ENCODE measurements around the gene ACSS3. TPM values are rescaled to one million over a fixed set of nuclear protein-coding genes. Genes with fewer than 3 reads are reported as not detected.

ACSS3 gene
- polyA plus RNA-seq, 1 donor: 6.0 TPM

GRCh38 chr12:81252228-81252627 lies 174.3 kb downstream of the ACSS3 start:
- WGBS (ENCODE audit: insufficient coverage, low lambda C conversion rate): no CpG with 5 or more reads among the region's 3 CpGs
- H3K9me3 ChIP-seq (ENCODE audit: control insufficient read depth, low read depth, low read length): no peaks in the 10 kb centered on the region
- H3K27me3 ChIP-seq (ENCODE audit: control insufficient read depth, insufficient read depth, low read length): no peaks in the 10 kb centered on the region
- no peak overlapping the region for H3K4me3 ChIP-seq (ENCODE audit: low read length)
- no peaks in the 10 kb centered on the region for H3K4me1 ChIP-seq (ENCODE audit: control insufficient read depth, insufficient read depth, low read length)
- H3K27ac ChIP-seq (ENCODE audit: low read length): no peak overlapping the region
- DNase-seq: no peak
- H3K36me3 ChIP-seq (ENCODE audit: control insufficient read depth, insufficient read depth, low read length): no peaks in the 10 kb centered on the region

DNA sequence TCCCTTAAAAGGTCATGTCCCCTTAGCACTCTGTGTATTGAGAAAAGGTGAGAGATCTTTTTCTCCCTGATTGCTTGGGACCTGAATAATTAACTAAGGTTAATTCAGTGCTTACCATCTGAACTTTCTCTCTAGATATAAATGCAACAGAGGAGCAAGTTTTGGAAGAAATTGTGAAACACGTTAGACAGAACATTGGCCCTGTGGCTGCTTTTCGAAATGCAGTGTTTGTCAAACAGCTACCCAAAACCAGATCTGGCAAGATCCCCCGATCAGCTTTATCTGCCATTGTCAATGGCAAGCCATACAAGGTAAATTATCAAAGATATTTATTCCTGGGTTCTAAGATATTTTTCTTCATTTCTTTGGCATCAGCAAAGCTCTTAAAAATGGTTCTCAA lies 175.5 kb downstream of the ACSS3 start:
- Histone ChIP-seq H3K4me1 (ENCODE audit: control insufficient read depth, insufficient read depth, low read length) (no peaks in the 10 kb centered on the region), H3K27me3 (ENCODE audit: control insufficient read depth, insufficient read depth, low read length) (no peaks in the 10 kb centered on the region), H3K4me3 (ENCODE audit: low read length) (no peak overlapping the region), H3K9me3 (ENCODE audit: control insufficient read depth, low read depth, low read length) (no peaks in the 10 kb centered on the region), H3K27ac (ENCODE audit: low read length) (no peak overlapping the region), H3K36me3 (ENCODE audit: control insufficient read depth, insufficient read depth, low read length) (no peaks in the 10 kb centered on the region)
- WGBS (ENCODE audit: insufficient coverage, low lambda C conversion rate): no CpG with 5 or more reads among the region's 3 CpGs
- DNase-seq: no peak

DNA sequence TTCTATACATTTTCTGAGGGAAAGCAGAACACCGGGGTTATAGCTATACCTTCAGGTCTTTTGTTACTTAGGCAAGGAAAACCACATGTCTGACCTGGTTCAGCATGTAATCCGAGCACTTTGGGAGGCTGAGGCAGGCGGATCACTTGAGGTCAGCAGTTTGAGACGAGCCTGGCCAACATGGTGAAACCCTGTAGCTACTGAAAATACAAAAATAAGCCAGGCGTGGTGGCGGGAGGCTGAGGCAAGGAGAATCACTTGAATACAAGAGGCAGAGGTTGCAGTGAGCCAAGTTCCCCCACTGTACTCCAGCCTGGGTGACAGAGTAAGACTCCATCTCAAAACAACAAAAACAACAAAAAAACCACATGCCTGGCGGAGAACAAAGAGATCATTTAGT lies 177.6 kb downstream of the ACSS3 start:
- 100% methylated on average over 2 of the region's 7 CpGs for WGBS (ENCODE audit: insufficient coverage, low lambda C conversion rate)
- Histone ChIP-seq H3K27ac (ENCODE audit: low read length) (no peak overlapping the region), H3K27me3 (ENCODE audit: control insufficient read depth, insufficient read depth, low read length) (no peaks in the 10 kb centered on the region), H3K9me3 (ENCODE audit: control insufficient read depth, low read depth, low read length) (no peaks in the 10 kb centered on the region), H3K36me3 (ENCODE audit: control insufficient read depth, insufficient read depth, low read length) (no peaks in the 10 kb centered on the region), H3K4me1 (ENCODE audit: control insufficient read depth, insufficient read depth, low read length) (no peaks in the 10 kb centered on the region), H3K4me3 (ENCODE audit: low read length) (no peak overlapping the region)
- no peak for DNase-seq

DNA sequence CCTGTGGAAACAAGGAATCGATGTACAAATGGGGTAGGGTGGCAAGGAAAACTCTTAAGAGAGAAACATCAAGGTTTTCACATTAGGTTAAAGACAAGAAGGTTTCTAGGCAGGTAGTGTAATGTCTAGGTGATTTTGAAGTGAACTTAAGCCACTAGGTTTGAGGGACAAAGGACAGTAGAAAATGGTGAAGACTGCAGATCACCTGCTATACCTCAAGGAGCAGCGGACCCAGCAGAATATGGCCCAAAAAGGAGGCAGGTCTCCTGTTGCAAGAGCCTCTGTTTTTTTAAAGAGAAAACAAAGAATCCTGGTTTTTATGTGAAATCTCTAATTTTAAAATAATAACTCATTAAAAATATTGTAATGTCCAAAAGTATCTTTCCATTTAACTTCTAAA lies 178.1 kb downstream of the ACSS3 start:
- DNase-seq: no peak
- H3K27ac ChIP-seq (ENCODE audit: low read length): no peak overlapping the region
- H3K4me1 ChIP-seq (ENCODE audit: control insufficient read depth, insufficient read depth, low read length): no peaks in the 10 kb centered on the region
- H3K27me3 ChIP-seq (ENCODE audit: control insufficient read depth, insufficient read depth, low read length): no peaks in the 10 kb centered on the region
- no peak overlapping the region for H3K4me3 ChIP-seq (ENCODE audit: low read length)
- H3K36me3 ChIP-seq (ENCODE audit: control insufficient read depth, insufficient read depth, low read length): no peaks in the 10 kb centered on the region
- H3K9me3 ChIP-seq (ENCODE audit: control insufficient read depth, low read depth, low read length): no peaks in the 10 kb centered on the region
- WGBS (ENCODE audit: insufficient coverage, low lambda C conversion rate): 100% methylated on average over 2 of the region's 2 CpGs

DNA sequence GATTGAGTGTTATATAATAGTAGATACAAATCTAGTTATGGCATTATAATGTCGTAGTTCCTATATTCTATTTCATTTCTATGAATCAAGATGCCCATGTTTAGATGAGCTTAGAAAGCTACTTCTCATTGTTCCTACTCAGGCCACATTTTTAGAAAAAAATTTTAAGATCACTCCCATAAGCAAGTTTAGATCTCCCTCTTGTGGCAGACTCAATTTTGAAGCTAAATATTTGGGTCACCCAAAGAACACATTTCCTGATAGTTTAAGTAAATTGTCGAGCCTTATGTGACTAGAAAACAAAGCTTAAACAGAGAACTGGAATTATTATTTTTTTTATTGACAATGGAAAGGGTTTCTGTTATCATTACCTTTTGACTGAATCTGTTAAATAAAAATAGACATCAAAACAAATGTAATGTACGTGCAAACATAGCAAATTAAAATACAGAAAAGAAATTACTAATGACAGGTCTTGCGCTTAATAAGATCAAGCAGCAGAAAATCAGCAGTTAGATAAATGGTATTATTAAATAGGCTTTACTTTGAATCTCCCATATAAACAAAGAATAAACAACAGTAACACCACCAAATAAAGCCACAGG lies 180.2 kb downstream of the ACSS3 start:
- Histone ChIP-seq H3K4me3 (ENCODE audit: low read length) (no peak overlapping the region), H3K27me3 (ENCODE audit: control insufficient read depth, insufficient read depth, low read length) (no peaks in the 10 kb centered on the region), H3K36me3 (ENCODE audit: control insufficient read depth, insufficient read depth, low read length) (no peaks in the 10 kb centered on the region), H3K9me3 (ENCODE audit: control insufficient read depth, low read depth, low read length) (no peaks in the 10 kb centered on the region), H3K4me1 (ENCODE audit: control insufficient read depth, insufficient read depth, low read length) (no peaks in the 10 kb centered on the region), H3K27ac (ENCODE audit: low read length) (no peak overlapping the region)
- peak; percentile 16 to 20 for DNase-seq
- WGBS (ENCODE audit: insufficient coverage, low lambda C conversion rate): 67% methylated on average over 3 of the region's 4 CpGs

- Histone ChIP-seq H3K9me3 (ENCODE audit: control insufficient read depth, low read depth, low read length) (no peaks in the 10 kb centered on the region), H3K27ac (ENCODE audit: low read length) (no peak overlapping the region), H3K36me3 (ENCODE audit: control insufficient read depth, insufficient read depth, low read length) (no peaks in the 10 kb centered on the region), H3K4me3 (ENCODE audit: low read length) (no peak overlapping the region), H3K4me1 (ENCODE audit: control insufficient read depth, insufficient read depth, low read length) (no peaks in the 10 kb centered on the region), H3K27me3 (ENCODE audit: control insufficient read depth, insufficient read depth, low read length) (no peaks in the 10 kb centered on the region)
- WGBS (ENCODE audit: insufficient coverage, low lambda C conversion rate): 100% methylated on average over 1 of the region's 4 CpGs
- no peak for DNase-seq
These were observed 181.5 kb downstream of the ACSS3 start for GRCh38 chr12:81259360-81259759.

GRCh38 chr12:81261508-81262207 lies 183.8 kb downstream of the ACSS3 start:
- Histone ChIP-seq H3K9me3 (ENCODE audit: control insufficient read depth, low read depth, low read length) (no peaks in the 10 kb centered on the region), H3K36me3 (ENCODE audit: control insufficient read depth, insufficient read depth, low read length) (no peaks in the 10 kb centered on the region)
- 100% methylated on average over 3 of the region's 4 CpGs for WGBS (ENCODE audit: insufficient coverage, low lambda C conversion rate)

DNA sequence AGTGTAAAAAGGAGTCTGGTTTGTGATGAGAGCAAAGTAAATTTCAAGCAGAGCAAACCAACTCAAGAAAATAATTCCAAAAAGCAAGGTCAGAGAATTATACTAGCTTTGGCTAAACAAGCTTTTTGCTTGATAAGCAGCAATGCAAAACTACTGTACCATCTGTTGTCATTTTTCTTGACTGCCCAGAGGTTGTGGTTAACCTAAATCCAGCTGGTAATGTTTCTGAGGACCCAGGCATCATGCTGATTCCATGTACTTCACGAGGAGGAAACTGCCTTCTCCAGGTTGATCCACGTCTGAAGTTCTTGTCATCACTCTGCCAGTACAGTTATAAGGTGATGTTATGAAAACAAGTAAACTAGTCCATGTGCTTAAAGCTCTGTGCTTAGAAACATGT lies 185.2 kb downstream of the ACSS3 start:
- DNase-seq: no peak
- no CpG with 5 or more reads among the region's 2 CpGs for WGBS (ENCODE audit: insufficient coverage, low lambda C conversion rate)

More at GRCh38 chr12:81261508-81262207, 183.8 kb downstream of the ACSS3 start:
- DNase-seq: no peak
- H3K27me3 ChIP-seq (ENCODE audit: control insufficient read depth, insufficient read depth, low read length): no peaks in the 10 kb centered on the region
- no peaks in the 10 kb centered on the region for H3K4me1 ChIP-seq (ENCODE audit: control insufficient read depth, insufficient read depth, low read length)
- no peak overlapping the region for H3K27ac ChIP-seq (ENCODE audit: low read length)
- no peak overlapping the region for H3K4me3 ChIP-seq (ENCODE audit: low read length)

GRCh38 chr12:81270385-81270784 lies 192.5 kb downstream of the ACSS3 start:
- H3K9me3 ChIP-seq (ENCODE audit: control insufficient read depth, low read depth, low read length): no peaks in the 10 kb centered on the region
- H3K4me1 ChIP-seq (ENCODE audit: control insufficient read depth, insufficient read depth, low read length): no peaks in the 10 kb centered on the region
- no CpG with 5 or more reads among the region's 5 CpGs for WGBS (ENCODE audit: insufficient coverage, low lambda C conversion rate)
- no peak overlapping the region for H3K27ac ChIP-seq (ENCODE audit: low read length)
- H3K36me3 ChIP-seq (ENCODE audit: control insufficient read depth, insufficient read depth, low read length): no peaks in the 10 kb centered on the region
- no peaks in the 10 kb centered on the region for H3K27me3 ChIP-seq (ENCODE audit: control insufficient read depth, insufficient read depth, low read length)
- no peak for DNase-seq
- no peak overlapping the region for H3K4me3 ChIP-seq (ENCODE audit: low read length)

More for the DNA sequence above, 185.2 kb downstream of the ACSS3 start:
- Histone ChIP-seq H3K27me3 (ENCODE audit: control insufficient read depth, insufficient read depth, low read length) (no peaks in the 10 kb centered on the region), H3K4me3 (ENCODE audit: low read length) (no peak overlapping the region), H3K4me1 (ENCODE audit: control insufficient read depth, insufficient read depth, low read length) (no peaks in the 10 kb centered on the region), H3K27ac (ENCODE audit: low read length) (no peak overlapping the region), H3K36me3 (ENCODE audit: control insufficient read depth, insufficient read depth, low read length) (no peaks in the 10 kb centered on the region), H3K9me3 (ENCODE audit: control insufficient read depth, low read depth, low read length) (no peaks in the 10 kb centered on the region)

GRCh38 chr12:81274637-81275529 lies 197.0 kb downstream of the ACSS3 start:
- Histone ChIP-seq H3K4me1 (ENCODE audit: control insufficient read depth, insufficient read depth, low read length) (no peaks in the 10 kb centered on the region), H3K27ac (ENCODE audit: low read length) (no peak overlapping the region), H3K27me3 (ENCODE audit: control insufficient read depth, insufficient read depth, low read length) (no peaks in the 10 kb centered on the region), H3K4me3 (ENCODE audit: low read length) (no peak overlapping the region), H3K9me3 (ENCODE audit: control insufficient read depth, low read depth, low read length) (no peaks in the 10 kb centered on the region), H3K36me3 (ENCODE audit: control insufficient read depth, insufficient read depth, low read length) (no peaks in the 10 kb centered on the region)
- DNase-seq: no peak
- 97% methylated on average over 5 of the region's 8 CpGs for WGBS (ENCODE audit: insufficient coverage, low lambda C conversion rate)

Measured in large intestine (tissue), 3 donors.